ENCODE measurements around the gene SCGN.
"Not testable (repeated sequence)": the region's sequence is repeated elsewhere in the genome, so short reads cannot be mapped to it uniquely, and the experiment has no call there.

Gene SCGN

GRCh38 chr6:25748049-25748448 is 96.0 kb downstream of the SCGN start:
- H3K9ac ChIP-seq (ENCODE audit: low read length) = no peak overlapping the region
- no peak overlapping the region for H3K27ac ChIP-seq (ENCODE audit: low read length)
- H3K4me3 ChIP-seq (ENCODE audit: low read length) = no peak overlapping the region
- H3K79me2 ChIP-seq (ENCODE audit: low read length) = no peaks in the 10 kb centered on the region
- no peaks in the 10 kb centered on the region for H3K9me3 ChIP-seq (ENCODE audit: insufficient read depth, low read length)
- TF ChIP-seq EZH2phosphoT487 (IDR thresholded peaks at IDR 0.05; ENCODE audit: low read depth) (no peak), CTCF (IDR thresholded peaks at IDR 0.05; ENCODE audit: low read depth, low read length) (no peak)
- no peaks in the 10 kb centered on the region for H4K20me1 ChIP-seq (ENCODE audit: insufficient read depth, low read length)
- no peak overlapping the region for H2AFZ ChIP-seq (ENCODE audit: low read depth, low read length)
- H3K36me3 ChIP-seq (replicated peaks; ENCODE audit: low read depth, low read length) = no peaks in the 10 kb centered on the region
- no peak overlapping the region for H3K4me2 ChIP-seq (ENCODE audit: low read length)
- no peaks in the 10 kb centered on the region for H3K27me3 ChIP-seq (ENCODE audit: low read depth, low read length)
- peaks cover 10% of the 10 kb centered on the region for H3K4me1 ChIP-seq (ENCODE audit: low read length)

- H4K20me1 ChIP-seq (ENCODE audit: insufficient read depth, low read length); H3K79me2 ChIP-seq (ENCODE audit: low read length); H3K4me2 ChIP-seq (ENCODE audit: low read length); H2AFZ ChIP-seq (ENCODE audit: low read depth, low read length); H3K36me3 ChIP-seq (replicated peaks; ENCODE audit: low read depth, low read length); H3K27ac ChIP-seq (ENCODE audit: low read length); H3K4me3 ChIP-seq (ENCODE audit: low read length); H3K9me3 ChIP-seq (ENCODE audit: insufficient read depth, low read length); H3K9ac ChIP-seq (ENCODE audit: low read length); H3K27me3 ChIP-seq (ENCODE audit: low read depth, low read length): not testable (repeated sequence)
- peaks cover 10% of the 10 kb centered on the region for H3K4me1 ChIP-seq (ENCODE audit: low read length)
These were observed 96.8 kb downstream of the SCGN start for GRCh38 chr6:25748601-25749517.

- TF ChIP-seq CTCF (IDR thresholded peaks at IDR 0.05; ENCODE audit: low read depth, low read length) (no peak), EZH2phosphoT487 (IDR thresholded peaks at IDR 0.05; ENCODE audit: low read depth) (no peak)
- Histone ChIP-seq H3K27me3 (ENCODE audit: low read depth, low read length) (no peaks in the 10 kb centered on the region), H3K79me2 (ENCODE audit: low read length) (no peaks in the 10 kb centered on the region), H3K27ac (ENCODE audit: low read length) (no peak overlapping the region), H2AFZ (ENCODE audit: low read depth, low read length) (no peak overlapping the region), H3K4me1 (ENCODE audit: low read length) (peaks cover 10% of the 10 kb centered on the region), H3K4me2 (ENCODE audit: low read length) (peak overlapping the region; percentile 43), H3K9ac (ENCODE audit: low read length) (no peak overlapping the region), H3K9me3 (ENCODE audit: insufficient read depth, low read length) (no peaks in the 10 kb centered on the region), H4K20me1 (ENCODE audit: insufficient read depth, low read length) (no peaks in the 10 kb centered on the region), H3K36me3 (replicated peaks; ENCODE audit: low read depth, low read length) (no peaks in the 10 kb centered on the region), H3K4me3 (ENCODE audit: low read length) (no peak overlapping the region)
These were observed 97.8 kb downstream of the SCGN start for GRCh38 chr6:25749837-25750236.

- H4K20me1 ChIP-seq (ENCODE audit: insufficient read depth, low read length) = no peaks in the 10 kb centered on the region
- peaks cover 10% of the 10 kb centered on the region for H3K4me1 ChIP-seq (ENCODE audit: low read length)
- no peak overlapping the region for H3K4me2 ChIP-seq (ENCODE audit: low read length)
- no peaks in the 10 kb centered on the region for H3K79me2 ChIP-seq (ENCODE audit: low read length)
- TF ChIP-seq EZH2phosphoT487 (IDR thresholded peaks at IDR 0.05; ENCODE audit: low read depth) = no peak
- TF ChIP-seq CTCF (IDR thresholded peaks at IDR 0.05; ENCODE audit: low read depth, low read length) = no peak
- H3K9ac ChIP-seq (ENCODE audit: low read length) = no peak overlapping the region
- no peak overlapping the region for H3K27ac ChIP-seq (ENCODE audit: low read length)
- no peaks in the 10 kb centered on the region for H3K27me3 ChIP-seq (ENCODE audit: low read depth, low read length)
- no peaks in the 10 kb centered on the region for H3K9me3 ChIP-seq (ENCODE audit: insufficient read depth, low read length)
- H2AFZ ChIP-seq (ENCODE audit: low read depth, low read length) = no peak overlapping the region
- H3K36me3 ChIP-seq (replicated peaks; ENCODE audit: low read depth, low read length) = no peaks in the 10 kb centered on the region
- H3K4me3 ChIP-seq (ENCODE audit: low read length) = no peak overlapping the region
These were observed 98.9 kb downstream of the SCGN start for GRCh38 chr6:25750906-25751305.

Measured in OCI-LY3 (cell line).